Gastroesophageal sphincter (tissue), 4 donors: ENCODE data around the gene FAM43A. TPM values are rescaled to one million over a fixed set of nuclear protein-coding genes. Genes with fewer than 3 reads are reported as not detected.

Source experiments
- ATAC-seq: fragments of 150-250 bp; one replicate; pipeline ENCODE4 v1.9.1; 2016; ENCODE audit warnings: mild to moderate bottlenecking, moderate library complexity
- H3K27ac ChIP-seq, 4 donors: fragments of 200-600 bp; sonication (generic) in 3 of 4; 1 replicate in 3 of 4; 2 replicates in 1 of 4; pipeline ENCODE4 v1.5.1; 2016 to 2019
- H3K27me3 ChIP-seq: fragments of 200-600 bp; sonication (generic); one replicate; pipeline ENCODE4 v1.5.1; 2019
- H3K36me3 ChIP-seq, 2 donors: fragments of 200-600 bp; sonication (generic); one replicate each; pipeline ENCODE4 v1.5.1; 2019; ENCODE audit warnings: control low read depth in 1 of 2
- H3K4me1 ChIP-seq, 3 donors: fragments of 200-600 bp; sonication (generic); 1 replicate in 2 of 3; 2 replicates in 1 of 3; pipeline ENCODE4 v1.5.1; 2016 to 2019; ENCODE audit warnings: control low read depth in 2 of 3
- H3K4me3 ChIP-seq, 2 donors: fragments of 200-600 bp; sonication (generic); one replicate each; pipeline ENCODE4 v1.5.1; 2019; ENCODE audit warnings: mild to moderate bottlenecking in 1 of 2, moderate library complexity in 1 of 2
- H3K9me3 ChIP-seq, 3 donors: fragments of 200-600 bp; sonication (generic); one replicate each; pipeline ENCODE4 v1.5.1; 2017 to 2019; ENCODE audit warnings: control low read depth in 2 of 3
- EP300 ChIP-seq: sonication (generic); formaldehyde crosslinking; IDR thresholded peaks from one replicate; pipeline ENCODE4 v1.6.1; 2017; ENCODE audit warnings: antibody characterized with exemption, mild to moderate bottlenecking
- POLR2A ChIP-seq, 2 donors: fragments of 450-650 bp; IDR thresholded peaks; one replicate each; pipeline ENCODE4 v1.6.1; 2017; ENCODE audit warnings: antibody characterized with exemption in 2 of 2, mild to moderate bottlenecking in 2 of 2, moderate library complexity in 1 of 2
- POLR2AphosphoS5 ChIP-seq: sonication (generic); formaldehyde crosslinking; IDR thresholded peaks from one replicate; pipeline ENCODE4 v1.6.1; 2017; ENCODE audit warnings: antibody characterized with exemption
- WGBS, 2 donors: methylation state at CpG; one replicate each; pipeline ENCODE4 v1.1.5; 2018; ENCODE audit warnings: low coverage in 1 of 2; 5-methylcytosine and 5-hydroxymethylcytosine counted together
- total RNA-seq, 4 donors: library from RNA; depleted of rRNA; stranded (reverse); fragments of >200 nt; gene quantifications; one replicate each; pipeline ENCODE4 v1.1.0, GENCODE V29; 2016
- TF ChIP-seq, protein P1 (sequence below), 4 experiments: fragments of 200-600 bp in 2 of 4; fragments of 450-650 bp in 2 of 4; sonication (generic) in 1 of 4; IDR thresholded peaks; one replicate each; pipeline ENCODE4 v1.5.1; 2017 to 2019; ENCODE audit warnings: antibody characterized with exemption in 4 of 4, mild to moderate bottlenecking in 2 of 4, moderate library complexity in 2 of 4

The FAM43A gene
- total RNA-seq, 4 donors from 2014 or later = 15.9 to 36.3 (median 23.8) TPM

DNA sequence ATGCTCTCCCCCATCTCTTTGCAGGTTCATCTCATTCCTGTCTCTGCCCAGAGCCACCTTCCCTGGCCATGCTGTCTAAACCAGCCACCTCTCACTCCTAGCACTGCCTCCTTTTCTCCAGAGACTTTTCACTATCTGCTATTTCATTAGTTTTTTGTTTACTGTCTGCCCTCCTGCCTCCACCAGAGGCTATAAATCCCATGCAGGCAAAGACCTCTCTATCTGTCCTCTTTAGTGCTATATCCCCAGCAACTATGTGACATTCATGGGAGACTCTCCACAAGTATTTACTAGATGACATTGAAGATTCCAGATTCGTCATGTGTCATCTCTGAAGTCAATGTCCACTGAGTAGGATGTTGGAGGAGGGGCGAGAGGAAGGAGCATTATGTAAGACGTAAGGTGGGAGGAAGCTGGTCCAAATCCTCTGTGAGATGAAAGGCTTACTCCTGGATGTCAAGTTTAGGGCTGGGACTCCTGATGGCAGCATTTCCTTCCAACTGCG lies 3.4 kb upstream of the FAM43A start:
- WGBS, 2 donors = 0 to 23% methylated on average over 1 to 2 of the region's 4 CpGs
- ATAC-seq = no peak
- Histone ChIP-seq H3K4me3 (no peak overlapping the region), H3K27ac (peak overlapping the region in 1 of 4 donors; percentile 30), H3K4me1 (peaks cover 0 to 34% (median 10%) of the 10 kb centered on the region in 3 donors), H3K9me3 (no peaks in the 10 kb centered on the region), H3K36me3 (no peaks in the 10 kb centered on the region), H3K27me3 (peaks cover 2% of the 10 kb centered on the region)
- TF ChIP-seq, protein P1, sequence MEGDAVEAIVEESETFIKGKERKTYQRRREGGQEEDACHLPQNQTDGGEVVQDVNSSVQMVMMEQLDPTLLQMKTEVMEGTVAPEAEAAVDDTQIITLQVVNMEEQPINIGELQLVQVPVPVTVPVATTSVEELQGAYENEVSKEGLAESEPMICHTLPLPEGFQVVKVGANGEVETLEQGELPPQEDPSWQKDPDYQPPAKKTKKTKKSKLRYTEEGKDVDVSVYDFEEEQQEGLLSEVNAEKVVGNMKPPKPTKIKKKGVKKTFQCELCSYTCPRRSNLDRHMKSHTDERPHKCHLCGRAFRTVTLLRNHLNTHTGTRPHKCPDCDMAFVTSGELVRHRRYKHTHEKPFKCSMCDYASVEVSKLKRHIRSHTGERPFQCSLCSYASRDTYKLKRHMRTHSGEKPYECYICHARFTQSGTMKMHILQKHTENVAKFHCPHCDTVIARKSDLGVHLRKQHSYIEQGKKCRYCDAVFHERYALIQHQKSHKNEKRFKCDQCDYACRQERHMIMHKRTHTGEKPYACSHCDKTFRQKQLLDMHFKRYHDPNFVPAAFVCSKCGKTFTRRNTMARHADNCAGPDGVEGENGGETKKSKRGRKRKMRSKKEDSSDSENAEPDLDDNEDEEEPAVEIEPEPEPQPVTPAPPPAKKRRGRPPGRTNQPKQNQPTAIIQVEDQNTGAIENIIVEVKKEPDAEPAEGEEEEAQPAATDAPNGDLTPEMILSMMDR (IDR thresholded peaks at IDR 0.05) = no peak
- TF ChIP-seq POLR2AphosphoS5 = no peak
- TF ChIP-seq EP300 = no peak
- no peak for TF ChIP-seq POLR2A (IDR thresholded peaks at IDR 0.05)

DNA sequence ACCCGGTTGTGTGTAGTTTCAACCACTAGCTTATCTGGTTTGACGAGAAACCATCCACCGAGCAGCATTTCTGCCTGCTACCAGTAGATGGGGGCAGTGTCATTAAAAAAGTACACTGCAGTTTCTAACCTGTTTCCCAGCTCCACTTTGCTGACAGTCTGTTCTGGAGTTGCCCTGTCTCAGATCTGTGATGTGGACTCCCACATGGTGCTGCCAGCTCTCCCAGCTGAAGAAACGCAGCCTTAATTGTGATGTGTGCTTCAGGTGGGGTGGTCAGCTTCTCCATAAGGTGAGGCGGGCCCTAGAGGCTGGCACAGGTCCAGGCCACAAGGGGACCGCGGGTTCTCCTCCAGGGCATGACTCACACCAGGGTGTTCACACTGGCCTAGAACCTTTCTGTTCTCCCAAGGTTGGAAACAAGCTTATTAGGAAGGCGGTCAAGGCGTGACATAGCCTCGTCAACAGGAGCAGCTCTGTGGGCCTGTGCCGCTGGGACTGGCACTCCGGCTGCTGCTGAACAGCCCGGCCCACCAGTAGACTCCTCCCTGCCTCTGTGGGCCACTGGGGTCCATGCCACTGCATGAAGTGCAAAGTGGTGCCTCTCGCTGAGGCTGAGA lies 2.9 kb upstream of the FAM43A start:
- Histone ChIP-seq H3K36me3 (no peaks in the 10 kb centered on the region), H3K9me3 (no peaks in the 10 kb centered on the region), H3K4me3 (no peak overlapping the region), H3K27ac (peak overlapping the region in 2 of 4 donors; percentile 30 to 45), H3K27me3 (no peaks in the 10 kb centered on the region), H3K4me1 (peaks cover 0 to 40% (median 13%) of the 10 kb centered on the region in 3 donors)
- WGBS, 2 donors = 0 to 60% methylated on average over 3 of the region's 14 CpGs
- TF ChIP-seq POLR2AphosphoS5 (peak; percentile 16), EP300 (no peak), POLR2A (IDR thresholded peaks at IDR 0.05) (no peak)
- TF ChIP-seq, protein P1 (IDR thresholded peaks at IDR 0.05) = peak; percentile 72 to 95 (median 88)
- ATAC-seq = peak; percentile 53

DNA sequence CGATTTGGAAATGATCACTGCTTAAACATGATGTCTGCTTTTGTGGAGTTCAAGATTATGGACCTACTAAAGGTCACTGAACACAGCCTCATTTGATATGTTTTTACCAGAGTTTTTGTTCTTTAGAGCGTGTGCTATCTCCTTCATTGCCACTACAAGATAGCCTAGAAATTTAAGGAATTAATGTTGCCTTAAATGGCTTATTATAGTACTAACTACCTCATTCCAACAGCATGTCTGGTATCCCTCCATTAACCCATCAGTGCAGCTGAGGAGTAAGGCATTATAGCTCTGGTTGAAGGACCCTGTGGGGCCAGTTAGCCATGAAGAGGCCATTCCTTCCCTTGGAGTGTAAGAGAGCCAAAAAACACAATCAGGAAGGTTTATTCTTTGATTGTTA lies 2.3 kb upstream of the FAM43A start:
- Histone ChIP-seq H3K4me1 (peaks cover 0 to 46% (median 18%) of the 10 kb centered on the region in 3 donors), H3K27ac (peak overlapping the region in 1 of 4 donors; percentile 45), H3K9me3 (no peaks in the 10 kb centered on the region), H3K36me3 (no peaks in the 10 kb centered on the region), H3K27me3 (no peaks in the 10 kb centered on the region), H3K4me3 (no peak overlapping the region)
- 38 to 86% methylated on average over 2 of the region's 2 CpGs for WGBS, 2 donors
- TF ChIP-seq EP300 = no peak
- no peak for TF ChIP-seq POLR2A (IDR thresholded peaks at IDR 0.05)
- no peak for TF ChIP-seq POLR2AphosphoS5
- TF ChIP-seq, protein P1 (IDR thresholded peaks at IDR 0.05) = no peak
- no peak for ATAC-seq

DNA sequence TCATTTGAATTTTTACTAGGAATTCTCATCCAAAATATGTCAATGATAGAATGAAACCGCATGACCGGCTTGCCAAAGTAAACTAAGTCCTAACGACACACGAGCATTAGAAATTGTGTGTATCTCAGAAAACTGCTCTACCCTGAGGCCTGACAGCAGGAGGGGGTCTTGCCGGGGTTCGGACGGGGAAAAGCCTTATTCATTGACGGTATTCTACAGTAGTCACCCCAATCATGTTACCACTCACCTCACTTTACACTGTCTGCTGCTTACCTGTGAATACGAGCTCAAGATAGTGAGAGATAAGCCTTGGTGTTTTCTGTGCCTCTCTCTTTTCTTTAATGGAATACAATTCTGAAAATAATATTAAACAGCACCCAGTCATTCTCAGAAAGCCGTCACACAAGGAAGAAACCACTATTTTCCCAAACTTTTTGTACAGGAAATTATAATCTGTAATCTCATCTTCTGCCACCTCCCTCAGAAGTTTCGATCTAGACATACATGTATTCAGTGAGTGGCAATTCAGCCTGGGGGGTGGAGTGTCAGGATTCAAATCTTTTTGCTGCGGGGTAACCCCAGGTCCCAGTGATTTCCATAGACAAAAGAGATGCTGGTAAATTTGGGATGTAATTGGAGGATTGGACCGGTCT lies 492 bp upstream of the FAM43A start:
- H3K4me1 ChIP-seq = peaks cover 0 to 54% (median 22%) of the 10 kb centered on the region in 3 donors
- no peak for ATAC-seq
- H3K27ac ChIP-seq = peak overlapping the region; percentile 62 to 87 (median 86)
- no peaks in the 10 kb centered on the region for H3K27me3 ChIP-seq
- 60 to 64% methylated on average over 4 to 10 of the region's 13 CpGs for WGBS, 2 donors
- no peaks in the 10 kb centered on the region for H3K9me3 ChIP-seq
- TF ChIP-seq EP300 (no peak), POLR2AphosphoS5 (no peak), POLR2A (IDR thresholded peaks at IDR 0.05) (no peak)
- TF ChIP-seq, protein P1 (IDR thresholded peaks at IDR 0.05) = no peak
- H3K4me3 ChIP-seq = peak overlapping the region; percentile 76 to 84
- no peaks in the 10 kb centered on the region for H3K36me3 ChIP-seq
